H1 (cell line): ENCODE measurements around the gene GRM5. TPM values are rescaled to one million over a fixed set of nuclear protein-coding genes. Genes with fewer than 3 reads are reported as not detected.

Experiments
- CTCF ChIA-PET: fragments of 300-600 bp; sonication (Branson Sonifier 250); formaldehyde crosslinking; loops from one replicate; lab custom pipeline; 2021; ENCODE audit not compliant: partially characterized antibody; lab: Charles Lee
- POLR2A ChIA-PET: fragments of 300-600 bp; sonication (Branson Sonifier 250); formaldehyde crosslinking; loops from one replicate; lab custom pipeline; 2021; ENCODE audit warnings: inconsistent platforms; ENCODE audit not compliant: partially characterized antibody; lab: Charles Lee
- DNase-seq, 2 experiments: peaks; one replicate each; pipeline versions ENCODE4 v3.0.0 to v3.0.0-alpha.2; 2010 to 2022; ENCODE audit warnings: low spot score in 2 of 2, low read depth in 1 of 2, mixed read lengths in 1 of 2
- FAIRE-seq: peaks from 2 replicates; lab custom pipeline; 2011; peaks lifted over from hg19 to GRCh38; lab: Jason Lieb, UNC
- H2AFZ ChIP-seq: 2 replicates; pipeline ENCODE4 v1.8.1; 2012; ENCODE audit warnings: low read length, inconsistent platforms
- H2AK5ac ChIP-seq: 2 replicates; pipeline ENCODE4 v1.6.1; 2013; ENCODE audit warnings: low read depth, low read length
- H2BK120ac ChIP-seq: replicated peaks from 2 replicates; pipeline ENCODE3; 2013; ENCODE audit warnings: low read depth, low read length, inconsistent platforms
- H2BK12ac ChIP-seq: 2 replicates; pipeline ENCODE4 v1.6.1; 2013; ENCODE audit warnings: low read depth, low read length
- H2BK15ac ChIP-seq: 2 replicates; pipeline ENCODE4 v1.6.1; 2013; ENCODE audit warnings: low read length
- H2BK20ac ChIP-seq: 2 replicates; pipeline ENCODE4 v1.6.1; 2013; ENCODE audit warnings: low read length
- H2BK5ac ChIP-seq: 2 replicates; pipeline ENCODE4 v1.6.1; 2013; ENCODE audit warnings: low read depth, low read length
- H3K14ac ChIP-seq: 2 replicates; pipeline ENCODE4 v1.6.1; 2013; ENCODE audit warnings: inconsistent platforms; ENCODE audit not compliant: insufficient read length
- H3K18ac ChIP-seq: 2 replicates; pipeline ENCODE4 v1.6.1; 2013; ENCODE audit warnings: low read length; ENCODE audit errors: extremely low read depth
- H3K23ac ChIP-seq: 2 replicates; pipeline ENCODE4 v1.6.1; 2013; ENCODE audit warnings: inconsistent platforms; ENCODE audit not compliant: insufficient read length
- H3K23me2 ChIP-seq: 2 replicates; pipeline ENCODE4 v1.6.1; 2013; ENCODE audit warnings: low read depth, low read length
- H3K27ac ChIP-seq: 2 replicates; pipeline ENCODE4 v1.6.1; 2011; ENCODE audit warnings: low read depth, low read length, inconsistent platforms
- H3K27me3 ChIP-seq, 4 experiments: replicated peaks in 1 of 4; 1 replicate in 1 of 4; 2 replicates in 3 of 4; pipeline versions ENCODE4 v1.6.1 to v1.8.1; 2011 to 2013; ENCODE audit warnings: low read length in 3 of 4, mild to moderate bottlenecking in 3 of 4, inconsistent platforms in 2 of 4, mixed read lengths in 2 of 4, moderate library complexity in 1 of 4; ENCODE audit not compliant: control insufficient read depth in 3 of 4, insufficient read depth in 3 of 4; ENCODE audit errors: extremely low read depth in 1 of 4
- H3K36me3 ChIP-seq, 4 experiments: 2 replicates each; pipeline versions ENCODE4 v1.6.1 to v1.8.1; 2011 to 2013; ENCODE audit warnings: mild to moderate bottlenecking in 4 of 4, low read length in 3 of 4, moderate library complexity in 2 of 4, control low read depth in 1 of 4, inconsistent platforms in 1 of 4; ENCODE audit not compliant: insufficient read depth in 4 of 4, control insufficient read depth in 2 of 4
- H3K4ac ChIP-seq: replicated peaks from 2 replicates; pipeline ENCODE3; 2013; ENCODE audit warnings: low read length, low read depth, mixed read lengths, inconsistent platforms; ENCODE audit not compliant: insufficient read length
- H3K4me1 ChIP-seq, 4 experiments: replicated peaks in 1 of 4; 1 replicate in 1 of 4; 2 replicates in 3 of 4; pipeline versions ENCODE4 v1.6.1 to v1.8.1; 2011 to 2013; ENCODE audit warnings: low read length in 3 of 4, inconsistent platforms in 2 of 4, mixed read lengths in 1 of 4; ENCODE audit not compliant: insufficient read depth in 4 of 4, control insufficient read depth in 3 of 4
- H3K4me2 ChIP-seq, 2 experiments: 2 replicates each; pipeline versions ENCODE4 v1.6.1 to v1.8.1; 2011 to 2013; ENCODE audit warnings: low read depth in 2 of 2, low read length in 2 of 2, control low read depth in 1 of 2, inconsistent platforms in 1 of 2, mild to moderate bottlenecking in 1 of 2; ENCODE audit not compliant: insufficient read depth in 1 of 2
- H3K4me3 ChIP-seq, 4 experiments: fragments of 200-600, 300-600 bp in 1 of 4; sonication (generic), shearing (Covaris generic), sonication (Bioruptor Twin) in 1 of 4; 2 replicates each; pipeline versions ENCODE4 v1.5.1 to v1.8.1; 2011 to 2016; ENCODE audit warnings: low read length in 4 of 4, low read depth in 3 of 4, control low read depth in 2 of 4, inconsistent platforms in 2 of 4, mild to moderate bottlenecking in 2 of 4, mixed read lengths in 1 of 4, moderate library complexity in 1 of 4; ENCODE audit not compliant: insufficient read depth in 2 of 4; ENCODE audit errors: extremely low read depth in 1 of 4
- H3K56ac ChIP-seq: replicated peaks from 2 replicates; pipeline ENCODE3; 2013; ENCODE audit warnings: low read depth, mild to moderate bottlenecking, mixed read lengths, low read length, inconsistent platforms; ENCODE audit not compliant: insufficient read length
- H3K79me1 ChIP-seq: 2 replicates; pipeline ENCODE4 v1.6.1; 2013; ENCODE audit warnings: low read depth, low read length, control low read depth
- H3K79me2 ChIP-seq, 2 experiments: 2 replicates each; pipeline versions ENCODE4 v1.6.1 to v1.8.1; 2012 to 2013; ENCODE audit warnings: low read length in 2 of 2, mild to moderate bottlenecking in 2 of 2, inconsistent platforms in 1 of 2; ENCODE audit not compliant: insufficient read depth in 2 of 2, control insufficient read depth in 1 of 2
- H3K9ac ChIP-seq, 4 experiments: replicated peaks in 1 of 4; 1 replicate in 1 of 4; 2 replicates in 3 of 4; pipeline versions ENCODE4 v1.6.1 to v1.8.1; 2011 to 2013; ENCODE audit warnings: low read depth in 3 of 4, low read length in 3 of 4, control low read depth in 2 of 4, mild to moderate bottlenecking in 2 of 4, moderate library complexity in 2 of 4, inconsistent platforms in 1 of 4; ENCODE audit errors: extremely low read depth in 1 of 4
- H3K9me3 ChIP-seq, 2 experiments: 2 replicates each; pipeline versions ENCODE4 v1.6.1 to v1.8.1; 2012 to 2013; ENCODE audit warnings: mild to moderate bottlenecking in 2 of 2, moderate library complexity in 2 of 2, control low read depth in 1 of 2, inconsistent platforms in 1 of 2, low read depth in 1 of 2, low read length in 1 of 2, mixed read lengths in 1 of 2; ENCODE audit not compliant: insufficient read depth in 2 of 2
- H4K20me1 ChIP-seq, 2 experiments: replicated peaks in 1 of 2; 2 replicates each; pipeline versions ENCODE3 to v1.8.1; 2011 to 2013; ENCODE audit warnings: inconsistent platforms in 2 of 2, low read length in 2 of 2, mild to moderate bottlenecking in 1 of 2; ENCODE audit not compliant: insufficient read depth in 2 of 2, control insufficient read depth in 1 of 2
- H4K5ac ChIP-seq: 2 replicates; pipeline ENCODE4 v1.6.1; 2013; ENCODE audit warnings: low read length, low read depth, mixed read lengths, inconsistent platforms; ENCODE audit not compliant: insufficient read length
- H4K8ac ChIP-seq: 2 replicates; pipeline ENCODE4 v1.8.0; 2013; ENCODE audit warnings: mild to moderate bottlenecking, moderate library complexity, low read length, inconsistent platforms; ENCODE audit not compliant: insufficient read depth; ENCODE audit errors: extremely low read depth
- H4K91ac ChIP-seq: replicated peaks from 2 replicates; pipeline ENCODE3; 2013; ENCODE audit warnings: low read length, mixed read lengths, inconsistent platforms; ENCODE audit not compliant: insufficient read length
- ATF2 ChIP-seq: IDR thresholded peaks from 2 replicates; pipeline ENCODE4 v1.6.1; 2012; ENCODE audit warnings: low read length, inconsistent platforms
- CBX8 ChIP-seq: fragments of 300-800, 300-1000 bp; sonication (generic); IDR thresholded peaks from 2 replicates; pipeline ENCODE4 v1.7.1; 2016; ENCODE audit warnings: low read depth, low read length, borderline replicate concordance
- CREB1 ChIP-seq: IDR thresholded peaks from 2 replicates; pipeline ENCODE4 v1.6.1; 2012; ENCODE audit warnings: inconsistent platforms
- CTBP2 ChIP-seq: IDR thresholded peaks from 2 replicates; pipeline ENCODE4 v1.7.0; 2011; ENCODE audit warnings: borderline replicate concordance, mild to moderate bottlenecking, moderate library complexity, mixed read lengths, low read length; ENCODE audit not compliant: insufficient read depth, insufficient read length
- EP300 ChIP-seq, 2 experiments: IDR thresholded peaks; 1 replicate in 1 of 2; 2 replicates in 1 of 2; pipeline ENCODE4 v1.6.1; 2011 to 2012; ENCODE audit warnings: low read depth in 2 of 2, low read length in 2 of 2, mild to moderate bottlenecking in 2 of 2, borderline replicate concordance in 1 of 2, inconsistent platforms in 1 of 2, moderate library complexity in 1 of 2
- EZH2 ChIP-seq: fragments of 200-600 bp; sonication (generic); IDR thresholded peaks from 2 replicates; pipeline ENCODE4 v1.7.1; 2012; ENCODE audit warnings: low read depth, mild to moderate bottlenecking, moderate library complexity, low read length, inconsistent platforms; ENCODE audit not compliant: severe bottlenecking
- GABPA ChIP-seq: IDR thresholded peaks from 2 replicates; pipeline ENCODE4 v1.6.1; 2011; ENCODE audit warnings: mild to moderate bottlenecking, low read length, moderate library complexity, borderline replicate concordance; ENCODE audit not compliant: insufficient read depth
- POLR2A ChIP-seq, 2 experiments: IDR thresholded peaks; 1 replicate in 1 of 2; 2 replicates in 1 of 2; pipeline ENCODE4 v1.6.1; 2011; ENCODE audit warnings: low read depth in 2 of 2, low read length in 2 of 2, mild to moderate bottlenecking in 2 of 2; ENCODE audit errors: control extremely low read depth in 1 of 2
- RAD21 ChIP-seq, 2 experiments: IDR thresholded peaks in 1 of 2; conservative IDR thresholded peaks in 1 of 2; 2 replicates each; pipeline ENCODE4 v1.6.1; 2011; ENCODE audit warnings: low read depth in 2 of 2, low read length in 2 of 2, improper control_type of control experiment in 1 of 2, inconsistent platforms in 1 of 2, mild to moderate bottlenecking in 1 of 2, moderate library complexity in 1 of 2
- SIN3A ChIP-seq, 2 experiments: IDR thresholded peaks in 1 of 2; conservative IDR thresholded peaks in 1 of 2; 2 replicates each; pipeline ENCODE4 v1.6.1; 2011 to 2012; ENCODE audit warnings: low read length in 2 of 2, improper control_type of control experiment in 1 of 2, low read depth in 1 of 2, mild to moderate bottlenecking in 1 of 2
- SIRT6 ChIP-seq: IDR thresholded peaks from one replicate; pipeline ENCODE4 v1.7.1; 2012; ENCODE audit warnings: low read length, inconsistent platforms
- SP2 ChIP-seq: IDR thresholded peaks from 2 replicates; pipeline ENCODE4 v1.6.1; 2012; ENCODE audit warnings: mild to moderate bottlenecking, low read length, inconsistent platforms
- TEAD4 ChIP-seq: IDR thresholded peaks from 2 replicates; pipeline ENCODE4 v1.6.1; 2012; ENCODE audit warnings: low read depth, low read length, inconsistent platforms, mixed read lengths
- WGBS, 2 experiments: shearing (Covaris generic) in 1 of 2; methylation state at CpG; one replicate each; pipeline versions ENCODE4 v1.1.6 to v1.1.7; 2013 to 2015; ENCODE audit warnings: low lambda C conversion rate in 2 of 2, mixed read lengths in 2 of 2, inconsistent platforms in 1 of 2, low coverage in 1 of 2, missing lambda C conversion rate in 1 of 2; ENCODE audit not compliant: insufficient replicate concordance in 2 of 2, insufficient coverage in 1 of 2, insufficient read length in 1 of 2; ENCODE audit errors: extremely low coverage in 1 of 2, missing lambda C conversion rate in 1 of 2; 5-methylcytosine and 5-hydroxymethylcytosine counted together
- polyA plus RNA-seq, 7 experiments: library from polyadenylated mRNA; depleted of rRNA in 3 of 7; stranded (reverse) in 5 of 7; unstranded in 2 of 7; fragments of >200 nt in 5 of 7; fragments of 200-250 nt in 2 of 7; gene quantifications; 1 replicate in 5 of 7; 2 replicates in 1 of 7; 4 replicates in 1 of 7; pipeline versions ENCODE4 v1.2.1 to v1.2.3, GENCODE V29; 2011 to 2013; ENCODE audit warnings: missing spikeins in 2 of 7, mixed read lengths in 2 of 7
- total RNA-seq: library from RNA; stranded (reverse); fragmentation: NEBNext Ultra II Directional; extraction: Animal tissue kit (Norgen Biotek cat#: 25700); gene quantifications from 2 replicates; pipeline ENCODE4 v1.2.1, GENCODE V29; 2021

Gene GRM5
- total and polyA plus RNA-seq, 2 of the 8 experiments (the other 6 are each of a cell fraction or from before 2014, with no cell fraction given) = 0.15 to 0.43 TPM

- H2BK15ac ChIP-seq = no peak overlapping the region
- H2AFZ ChIP-seq = no peak overlapping the region
- H3K36me3 ChIP-seq = no peaks in the 10 kb centered on the region
- H3K4me1 ChIP-seq = no peaks in the 10 kb centered on the region
- no peaks in the 10 kb centered on the region for H4K20me1 ChIP-seq
- H3K4me2 ChIP-seq = no peak overlapping the region
- H2AK5ac ChIP-seq = no peak overlapping the region
- 88% methylated on average over 4 of the region's 4 CpGs; no CpG with 5 or more reads in 1 of the 2 experiments for WGBS, 2 experiments
- H3K27me3 ChIP-seq = no peaks in the 10 kb centered on the region
- CTCF ChIA-PET = no interaction called here
- no peak overlapping the region for H2BK20ac ChIP-seq
- no peak overlapping the region for H3K9ac ChIP-seq
- no peak overlapping the region for H2BK120ac ChIP-seq
- no peak overlapping the region for H3K23ac ChIP-seq
- no peaks in the 10 kb centered on the region for H3K79me2 ChIP-seq
- no peak overlapping the region for H2BK12ac ChIP-seq
- no peak overlapping the region for H3K18ac ChIP-seq
- H3K4ac ChIP-seq = no peak overlapping the region
- POLR2A ChIA-PET = no interaction called here
- no peak overlapping the region for H3K56ac ChIP-seq
- H2BK5ac ChIP-seq = no peak overlapping the region
- H3K27ac ChIP-seq = no peak overlapping the region
- no peak overlapping the region for H3K4me3 ChIP-seq
- DNase-seq = no peak
- H4K91ac ChIP-seq = no peak overlapping the region
- no peak overlapping the region for H4K5ac ChIP-seq
- no peak overlapping the region for H3K14ac ChIP-seq
- no peaks in the 10 kb centered on the region for H3K9me3 ChIP-seq
- no peaks in the 10 kb centered on the region for H3K79me1 ChIP-seq
- H3K23me2 ChIP-seq = no peaks in the 10 kb centered on the region
- H4K8ac ChIP-seq = no peak overlapping the region
- FAIRE-seq = no peak
- TF ChIP-seq TEAD4 = no peak
- TF ChIP-seq POLR2A (IDR thresholded peaks at IDR 0.05; ENCODE audit: control extremely low read depth in 1 of 2, low read depth in 2 of 2, low read length in 2 of 2) = no peak
- TF ChIP-seq SIN3A (conservative IDR thresholded peaks at IDR 0.05 in 1 of 2, IDR thresholded peaks at IDR 0.05 in 1 of 2; ENCODE audit: low read depth in 1 of 2, low read length in 2 of 2) = no peak
- TF ChIP-seq CBX8 = no peak
- TF ChIP-seq GABPA = no peak
- no peak for TF ChIP-seq CREB1
- TF ChIP-seq EP300 (IDR thresholded peaks at IDR 0.05; ENCODE audit: borderline replicate concordance in 1 of 2, low read depth in 2 of 2, low read length in 2 of 2) = no peak
- TF ChIP-seq EZH2 = no peak
- no peak for TF ChIP-seq SP2
- no peak for TF ChIP-seq RAD21 (IDR thresholded peaks at IDR 0.05 in 1 of 2, conservative IDR thresholded peaks at IDR 0.05 in 1 of 2; ENCODE audit: low read depth in 2 of 2, low read length in 2 of 2)
- TF ChIP-seq CTBP2 = no peak
- TF ChIP-seq ATF2 = no peak
- TF ChIP-seq SIRT6 = no peak
These were observed 13.6 kb downstream of the GRM5 start for GRCh38 chr11:89052220-89052619.
